ENCODE results near the gene PHAF1. TPM values are rescaled to one million over a fixed set of nuclear protein-coding genes. Genes with fewer than 3 reads are reported as not detected.

Gene PHAF1
- total and polyA plus RNA-seq, 9 of the 15 experiments (the other 6 are each of a cell fraction or from before 2014, with no cell fraction given) = 5.1 to 25.4 (median 13.8) TPM

GRCh38 chr16:67184995-67185650 is 75.4 kb downstream of the PHAF1 start (continued):
- peak in 1 of 3 experiments; percentile 24; a peak in 1 of 6 replicates for TF ChIP-seq ZBTB11 (CRISPR knock-in tag; IDR thresholded peaks at IDR 0.05)
- TF ChIP-seq ATF3 (IDR thresholded peaks at IDR 0.05) = no peak
- TF ChIP-seq ATF3 (CRISPR knock-in tag; conservative IDR thresholded peaks at IDR 0.05) = peak; percentile 84
- TF ChIP-seq MXI1 (IDR thresholded peaks at IDR 0.05; ENCODE audit: low read depth, low read length) = peak; percentile 86
- TF ChIP-seq FOXK1 (CRISPR knock-in tag; IDR thresholded peaks at IDR 0.05; ENCODE audit: borderline replicate concordance) = peak; percentile 74; the same call in 1 of the 2 replicates
- TF ChIP-seq GABPB2 (CRISPR knock-in tag; conservative IDR thresholded peaks at IDR 0.05) = no peak
- peak; percentile 73 for TF ChIP-seq CREM (IDR thresholded peaks at IDR 0.05; ENCODE audit: low read depth)
- no peak for TF ChIP-seq ZBTB26 (CRISPR knock-in tag; IDR thresholded peaks at IDR 0.05)
- TF ChIP-seq CREB1 (IDR thresholded peaks at IDR 0.05) = no peak
- peak; percentile 84 for TF ChIP-seq CREB1 (CRISPR knock-in tag; IDR thresholded peaks at IDR 0.05)
- TF ChIP-seq KDM4B (IDR thresholded peaks at IDR 0.05; ENCODE audit: borderline replicate concordance in 2 of 2, low read depth in 1 of 2) = no peak
- TF ChIP-seq ZNF384 (IDR thresholded peaks at IDR 0.05; ENCODE audit: low read depth, low read length) = peak; percentile 39; the same call in 1 of the 2 replicates
- TF ChIP-seq PREB (CRISPR knock-in tag; IDR thresholded peaks at IDR 0.05) = 0 out of 2 replicates have a peak, but pooled peaks have one; percentile 66
- peak; percentile 50; the same call in 1 of the 2 replicates for TF ChIP-seq ZBTB1 (CRISPR knock-in tag; IDR thresholded peaks at IDR 0.05; ENCODE audit: borderline replicate concordance, low read depth)
- TF ChIP-seq CXXC5 (CRISPR knock-in tag; IDR thresholded peaks at IDR 0.05) = peak; percentile 44

Data from K562 (cell line).